Stimulated activated CD8-positive, alpha-beta memory T cell treated with anti-CD3 and anti-CD28 coated beads, Interleukin-2, amount 100 ng/mL, for 48 hours (primary cell): ENCODE data around the gene E2F8.

Source experiments
- DNase-seq, 2 donors: peaks; one replicate each; pipeline ENCODE4 v3.0.0-alpha.2; 2020; ENCODE audit warnings: low read depth in 2 of 2

E2F8 gene

DNA sequence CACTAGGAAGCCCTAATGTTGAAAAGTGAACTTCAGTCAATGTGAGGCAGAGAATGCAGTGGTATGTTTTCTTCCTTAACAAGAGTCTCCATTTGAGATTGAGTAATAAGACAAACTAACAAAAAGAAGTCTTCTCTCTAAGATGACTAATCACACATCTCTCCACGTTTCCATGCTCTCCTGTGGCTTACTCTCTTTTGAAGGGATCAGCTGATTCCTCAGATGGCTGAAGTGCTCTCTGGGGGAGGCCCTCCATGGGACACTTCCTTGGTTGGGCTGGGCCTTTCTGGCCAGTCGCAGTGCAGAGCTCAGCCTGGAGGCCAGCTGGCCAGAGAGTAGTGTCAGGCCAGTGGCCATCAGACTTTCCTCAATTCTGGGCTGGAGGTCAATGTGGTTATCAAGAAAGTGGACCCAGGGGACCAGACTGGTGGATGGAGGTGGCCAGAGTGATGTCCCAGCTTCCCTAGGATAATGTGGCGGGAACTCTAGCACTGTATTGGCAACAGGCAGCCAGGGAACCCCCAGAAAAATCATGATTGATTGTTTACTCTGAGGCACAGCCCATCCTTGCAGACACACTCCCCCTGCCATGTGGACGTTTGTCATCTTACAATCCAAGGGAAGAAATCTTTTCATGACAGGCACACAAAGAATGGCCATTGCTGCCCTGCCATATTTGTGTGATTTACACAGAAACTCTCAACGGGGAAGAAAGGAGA lies 53.5 kb downstream of the E2F8 start:
- DNase-seq: no peak

DNA sequence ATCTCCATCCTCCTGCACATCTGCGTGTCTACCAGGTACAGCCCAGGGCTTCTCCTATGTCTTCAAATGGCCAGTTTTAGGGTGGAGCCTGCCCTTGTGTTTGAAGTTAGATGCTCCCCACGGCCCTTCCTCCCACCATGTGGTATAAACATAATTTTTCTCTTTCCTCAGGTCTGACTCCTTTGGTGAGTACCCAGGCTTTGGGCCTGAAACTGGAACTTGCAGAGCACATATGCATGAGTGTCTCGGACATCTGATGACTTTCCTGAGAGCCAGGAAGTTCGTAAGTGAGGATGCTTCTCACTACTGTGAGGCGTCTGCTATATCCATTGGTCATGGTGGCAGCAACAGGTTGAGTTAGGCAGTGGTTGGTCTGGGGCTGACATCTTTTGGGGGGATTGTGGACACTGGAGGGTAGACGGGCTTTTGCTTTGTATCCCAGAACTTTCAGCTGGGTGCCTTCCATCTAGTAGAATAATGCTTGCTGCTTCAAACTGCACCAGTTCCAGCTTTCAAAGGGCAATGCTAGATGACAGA lies 55.2 kb downstream of the E2F8 start:
- no peak for DNase-seq

DNA sequence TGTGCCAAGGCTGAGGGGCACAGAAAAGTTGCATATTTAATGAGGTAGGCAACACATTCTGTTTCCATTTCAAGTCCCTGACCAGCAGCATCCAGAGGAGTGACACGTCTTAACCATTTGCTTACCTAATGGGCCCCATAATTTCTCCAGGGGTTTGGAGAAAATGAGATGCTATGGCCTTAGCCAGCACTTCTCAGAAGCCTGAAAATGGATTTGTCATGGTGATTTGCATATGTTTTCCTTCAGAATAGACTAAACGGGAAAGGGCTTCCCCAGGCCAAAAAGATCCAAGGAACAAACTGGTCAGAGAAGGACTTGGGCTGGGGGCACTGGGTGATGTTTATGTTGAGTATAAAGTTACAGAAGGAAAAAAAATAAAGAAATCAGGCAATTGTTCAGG lies 55.7 kb downstream of the E2F8 start:
- DNase-seq: no peak

DNA sequence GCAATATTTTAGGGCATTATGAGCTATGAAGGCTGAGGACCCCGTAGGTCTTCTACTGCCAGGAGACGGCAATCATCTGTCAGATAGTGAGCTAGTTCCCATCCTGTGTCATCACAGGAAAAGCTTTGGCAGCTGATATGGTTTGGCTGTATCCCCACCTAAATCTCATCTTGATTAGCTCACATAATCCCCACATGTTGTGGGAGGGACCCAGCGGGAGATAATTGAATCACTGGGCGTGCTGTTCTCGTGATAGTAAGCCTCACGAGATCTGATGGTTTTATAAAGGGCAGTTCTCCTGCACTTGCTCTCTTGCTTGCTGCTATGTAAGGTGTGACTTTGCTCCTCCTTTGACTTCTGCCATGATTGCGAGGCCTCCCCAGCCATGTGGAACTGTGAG lies 57.1 kb downstream of the E2F8 start:
- no peak for DNase-seq

DNA sequence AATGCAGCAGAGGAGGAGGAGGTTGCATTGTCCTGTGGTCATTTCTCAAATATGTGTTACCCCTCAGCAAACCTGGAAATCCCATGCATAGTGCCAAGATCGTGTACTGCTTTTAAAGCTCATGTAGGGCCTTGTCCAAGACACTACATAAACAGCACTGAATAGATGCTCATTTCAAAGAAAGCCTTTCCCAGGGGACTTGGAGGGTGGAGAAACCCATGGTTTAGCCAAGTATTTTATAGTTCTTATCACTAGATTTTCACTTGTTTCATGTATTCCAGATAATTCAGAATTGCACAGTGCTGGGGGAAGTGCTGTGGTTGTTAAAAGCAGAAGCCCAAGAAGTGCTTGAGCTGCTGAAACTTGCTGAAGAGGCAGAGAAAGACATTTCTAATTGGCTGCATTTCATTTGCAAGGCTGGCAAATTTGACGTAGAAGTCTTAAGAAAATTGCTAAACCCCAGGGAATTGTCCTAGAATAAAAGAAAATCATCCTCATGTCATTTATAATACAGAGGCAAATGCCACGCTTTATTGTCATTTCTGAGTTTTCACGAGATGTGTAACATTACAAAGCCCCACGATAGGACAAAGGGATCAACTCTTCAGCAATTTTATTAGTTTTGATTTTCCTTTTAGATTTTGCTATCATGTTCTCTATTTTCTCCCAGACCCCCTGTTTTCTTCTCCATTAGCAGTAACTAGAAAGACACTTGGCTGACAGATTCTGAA lies 59.0 kb downstream of the E2F8 start:
- DNase-seq: no peak

DNA sequence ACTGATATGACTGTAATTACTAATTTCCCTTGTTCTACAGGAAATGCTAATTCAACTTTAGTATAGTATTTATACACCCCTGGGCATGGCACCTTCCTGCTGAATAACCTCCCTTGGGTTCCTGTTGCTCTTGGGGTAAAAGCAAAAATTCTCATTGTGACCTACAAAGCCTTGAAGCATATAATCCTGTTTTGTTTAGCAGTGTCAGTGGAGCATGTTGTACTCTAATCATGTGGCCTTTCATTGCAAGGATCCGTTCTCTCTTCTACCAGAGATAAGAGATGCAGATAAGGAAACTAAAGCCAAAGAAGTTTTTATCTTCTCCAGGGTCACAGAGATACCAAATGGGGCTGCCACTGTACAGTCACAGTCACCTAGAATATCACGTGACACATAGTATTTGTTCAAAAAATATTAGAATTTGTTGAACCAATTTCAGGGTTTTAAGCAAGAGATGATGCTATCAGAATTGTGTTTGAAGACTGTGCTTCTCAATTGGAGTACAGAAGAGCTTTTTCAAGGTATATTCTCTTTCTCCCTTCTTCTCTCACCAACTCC lies 64.0 kb downstream of the E2F8 start:
- DNase-seq: no peak
